Astrocyte of the cerebellum (primary cell): Measurements from ENCODE around the gene SLC22A23.

Source experiments
- DNase-seq: peaks from one replicate; pipeline ENCODE4 v3.0.0-alpha.2; 2011; ENCODE audit warnings: low read depth
- H3K4me3 ChIP-seq: 2 replicates; pipeline ENCODE4 v1.5.1; 2011; ENCODE audit warnings: mild to moderate bottlenecking, low read depth, low read length, moderate library complexity
- in situ Hi-C: cut with HindIII; loops from 2 replicates; pipeline ENCODE4 v1.10.0; 2017; ENCODE audit warnings: low sequenced_read_pairs
- TF ChIP-seq, protein P1 (sequence below): IDR thresholded peaks from 2 replicates; pipeline ENCODE4 v1.5.1; 2012; ENCODE audit warnings: low read length, low read depth, moderate library complexity, mild to moderate bottlenecking; ENCODE audit errors: missing control alignments

Gene SLC22A23

DNA sequence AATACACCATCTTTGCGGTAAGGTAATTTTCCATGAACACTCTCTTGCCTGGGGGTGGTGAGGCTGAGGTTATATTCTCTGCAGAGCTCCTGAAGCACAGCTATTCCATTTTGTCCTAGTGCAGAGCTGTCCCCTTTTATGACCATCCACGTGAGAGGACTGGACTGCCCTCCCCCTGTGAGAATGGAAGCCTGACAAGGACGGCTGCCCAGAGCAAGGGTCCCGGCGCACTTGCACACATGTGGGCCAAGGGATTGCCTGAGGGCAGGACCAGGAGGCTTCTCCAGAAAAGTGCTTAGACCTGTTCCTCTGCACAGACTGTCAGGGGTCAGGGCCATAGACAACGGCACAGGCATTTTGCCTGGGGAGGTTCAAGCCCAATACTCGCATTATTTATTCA, 48.2 kb downstream of the SLC22A23 start:
- DNase-seq, result no peak
- in situ Hi-C loops, result no loop called here
- H3K4me3 ChIP-seq, result no peak overlapping the region
- TF ChIP-seq, protein P1, sequence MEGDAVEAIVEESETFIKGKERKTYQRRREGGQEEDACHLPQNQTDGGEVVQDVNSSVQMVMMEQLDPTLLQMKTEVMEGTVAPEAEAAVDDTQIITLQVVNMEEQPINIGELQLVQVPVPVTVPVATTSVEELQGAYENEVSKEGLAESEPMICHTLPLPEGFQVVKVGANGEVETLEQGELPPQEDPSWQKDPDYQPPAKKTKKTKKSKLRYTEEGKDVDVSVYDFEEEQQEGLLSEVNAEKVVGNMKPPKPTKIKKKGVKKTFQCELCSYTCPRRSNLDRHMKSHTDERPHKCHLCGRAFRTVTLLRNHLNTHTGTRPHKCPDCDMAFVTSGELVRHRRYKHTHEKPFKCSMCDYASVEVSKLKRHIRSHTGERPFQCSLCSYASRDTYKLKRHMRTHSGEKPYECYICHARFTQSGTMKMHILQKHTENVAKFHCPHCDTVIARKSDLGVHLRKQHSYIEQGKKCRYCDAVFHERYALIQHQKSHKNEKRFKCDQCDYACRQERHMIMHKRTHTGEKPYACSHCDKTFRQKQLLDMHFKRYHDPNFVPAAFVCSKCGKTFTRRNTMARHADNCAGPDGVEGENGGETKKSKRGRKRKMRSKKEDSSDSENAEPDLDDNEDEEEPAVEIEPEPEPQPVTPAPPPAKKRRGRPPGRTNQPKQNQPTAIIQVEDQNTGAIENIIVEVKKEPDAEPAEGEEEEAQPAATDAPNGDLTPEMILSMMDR, result no peak

DNA sequence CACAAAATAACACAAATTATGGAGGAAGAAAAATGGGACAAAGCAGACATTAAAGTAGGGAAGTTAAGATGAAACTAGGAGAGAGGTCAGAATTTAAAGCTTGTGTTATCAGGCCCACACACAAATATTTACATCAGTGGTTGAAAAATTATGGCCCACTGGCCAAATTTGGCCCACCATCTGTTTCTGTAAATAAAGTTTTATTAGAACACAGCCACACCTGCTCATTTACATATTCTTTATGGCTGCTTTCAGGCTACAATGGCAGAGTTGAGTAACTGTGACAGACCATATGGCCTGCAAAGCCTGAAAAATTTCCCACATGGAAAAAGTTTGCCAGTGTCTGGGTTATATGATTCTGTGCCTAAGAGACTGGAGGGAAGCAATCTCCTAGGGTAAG, 49.0 kb downstream of the SLC22A23 start:
- DNase-seq, result no peak
- TF ChIP-seq, protein P1, result no peak
- H3K4me3 ChIP-seq, result no peak overlapping the region
- in situ Hi-C loops, result no loop called here

DNA sequence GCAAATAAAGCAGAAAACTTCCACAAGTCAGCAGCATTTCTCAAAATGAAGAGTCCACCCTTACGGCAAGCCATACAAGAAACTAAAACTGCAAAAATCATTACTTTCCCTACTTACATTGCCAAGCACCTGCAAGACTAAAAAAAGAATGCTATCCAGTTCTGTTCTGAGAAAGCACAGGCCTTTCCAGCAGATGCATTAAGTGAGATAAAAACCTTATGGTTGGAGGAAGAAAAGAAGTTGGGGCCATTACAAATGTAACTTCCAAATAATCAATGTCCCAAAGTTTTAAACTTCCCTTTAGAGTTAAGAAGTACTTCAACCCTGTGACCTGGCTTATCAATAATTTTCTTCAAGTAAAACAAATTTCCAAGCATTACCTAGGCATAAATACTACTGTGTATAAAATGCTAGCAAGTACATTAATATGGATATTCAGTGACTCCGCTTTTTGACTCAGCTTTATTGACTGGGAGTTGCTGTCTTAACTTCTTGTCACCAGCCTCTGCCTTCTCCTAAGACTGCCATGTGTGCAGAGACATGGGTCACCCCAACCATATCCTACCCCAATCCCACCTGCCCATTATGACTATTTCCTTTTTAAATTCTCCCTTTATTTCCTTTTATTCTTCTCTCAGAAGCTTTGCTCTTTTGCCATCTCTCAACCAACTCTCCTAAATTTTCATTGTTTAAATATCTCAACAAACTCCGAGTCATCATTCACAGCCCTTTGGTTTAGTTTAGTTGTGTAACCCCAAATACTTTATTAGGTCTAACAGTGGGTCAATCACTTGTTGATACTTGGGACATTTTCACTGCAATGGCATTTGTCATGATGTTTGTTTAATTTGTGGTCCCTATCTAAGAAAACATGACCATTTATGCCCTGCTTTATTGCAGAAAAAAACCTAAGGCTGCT, 49.7 kb downstream of the SLC22A23 start:
- TF ChIP-seq, protein P1, result no peak
- H3K4me3 ChIP-seq, result no peak overlapping the region
- no peak for DNase-seq
- in situ Hi-C loops, result no loop called here

DNA sequence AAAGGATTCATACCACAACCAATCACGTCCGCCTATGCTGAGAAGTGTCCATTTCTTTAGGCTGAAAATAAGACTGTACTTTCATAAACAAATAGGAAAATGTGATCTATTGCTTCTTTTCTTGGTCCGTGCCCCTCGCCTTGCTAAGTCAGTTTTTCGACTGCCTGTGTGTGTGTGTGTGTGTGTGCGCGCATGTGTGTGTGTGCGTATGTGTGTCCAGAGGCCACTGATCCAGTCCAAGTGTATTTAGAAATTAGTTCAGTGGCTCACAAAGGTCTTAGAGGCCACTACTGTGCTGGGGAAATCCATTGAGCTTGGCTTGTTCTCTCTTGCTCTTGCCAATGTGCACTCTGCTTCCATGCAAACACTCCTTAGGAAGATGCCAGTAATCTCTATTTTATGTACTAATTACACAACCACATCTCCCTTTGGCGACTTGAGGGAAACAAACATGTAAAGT, 50.5 kb downstream of the SLC22A23 start:
- H3K4me3 ChIP-seq, result no peak overlapping the region
- TF ChIP-seq, protein P1, result no peak
- no peak for DNase-seq
- in situ Hi-C loops, result no loop called here

DNA sequence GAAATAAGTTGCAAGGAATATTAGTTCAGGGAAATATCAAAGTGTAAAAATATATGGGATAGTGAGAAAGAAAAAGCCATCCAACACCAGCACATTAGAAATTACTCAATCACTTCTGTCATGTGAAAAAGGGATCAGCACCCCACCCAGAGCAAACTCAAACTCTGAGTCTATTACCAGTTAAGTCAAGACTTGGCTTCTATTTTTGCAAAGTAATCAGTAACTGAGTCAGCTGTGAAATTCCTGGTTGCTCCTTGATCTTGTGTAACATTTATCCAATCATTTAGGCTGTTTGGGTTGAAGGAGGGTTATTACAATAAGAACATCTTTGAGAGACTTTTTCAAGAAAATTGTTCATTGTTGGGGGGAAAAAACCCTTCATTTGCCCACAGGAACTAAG, 51.2 kb downstream of the SLC22A23 start:
- no peak overlapping the region for H3K4me3 ChIP-seq
- TF ChIP-seq, protein P1, result no peak
- no peak for DNase-seq
- in situ Hi-C loops, result no loop called here

DNA sequence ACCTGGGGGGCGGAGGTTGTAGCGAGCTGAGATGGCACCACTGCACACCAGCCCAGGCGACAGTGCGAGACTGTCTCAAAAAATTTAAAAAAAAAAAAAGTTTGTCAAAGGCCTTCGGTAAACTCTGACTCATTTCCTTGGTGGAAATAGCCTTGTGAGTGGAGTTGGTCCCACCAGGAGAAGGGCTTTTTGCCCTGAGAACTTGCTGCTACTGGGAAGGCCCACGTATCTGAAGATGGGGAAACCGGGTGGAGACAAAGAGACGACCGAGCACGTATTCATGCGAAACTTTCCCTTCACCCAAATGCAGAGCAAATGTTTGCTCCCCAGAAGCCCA, 51.7 kb downstream of the SLC22A23 start:
- TF ChIP-seq, protein P1, result no peak
- no peak for DNase-seq
- in situ Hi-C loops, result no loop called here
- no peak overlapping the region for H3K4me3 ChIP-seq
